ENCODE measurements around the gene ERCC8.

ERCC8 gene

GRCh38 chr5:60841361-60841760, 103.5 kb downstream of the ERCC8 start:
- DNase-seq (ENCODE audit: low read depth in 2 of 2) = no peak

GRCh38 chr5:60836131-60836530, 108.7 kb downstream of the ERCC8 start:
- no peak for DNase-seq (ENCODE audit: low read depth in 2 of 2)

DNA sequence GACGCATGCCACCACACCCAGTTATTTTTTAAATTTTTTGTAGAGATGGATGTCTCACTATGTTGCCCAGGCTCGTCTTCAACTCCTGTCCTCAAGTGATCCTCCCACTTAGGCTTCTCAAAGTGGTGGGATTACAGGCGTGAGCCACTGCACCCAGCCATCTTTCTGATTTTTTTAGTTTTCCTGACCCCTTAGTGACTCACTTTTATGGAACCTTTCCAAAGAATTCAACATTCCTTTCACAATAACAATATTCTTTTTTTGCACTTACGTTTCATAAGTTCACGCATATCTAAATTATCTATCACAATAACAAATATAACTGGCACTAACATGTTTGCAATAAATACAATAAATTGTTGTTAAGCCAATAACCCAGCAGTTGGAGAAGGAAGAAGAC, 109.3 kb downstream of the ERCC8 start:
- DNase-seq (ENCODE audit: low read depth in 2 of 2) = no peak

DNA sequence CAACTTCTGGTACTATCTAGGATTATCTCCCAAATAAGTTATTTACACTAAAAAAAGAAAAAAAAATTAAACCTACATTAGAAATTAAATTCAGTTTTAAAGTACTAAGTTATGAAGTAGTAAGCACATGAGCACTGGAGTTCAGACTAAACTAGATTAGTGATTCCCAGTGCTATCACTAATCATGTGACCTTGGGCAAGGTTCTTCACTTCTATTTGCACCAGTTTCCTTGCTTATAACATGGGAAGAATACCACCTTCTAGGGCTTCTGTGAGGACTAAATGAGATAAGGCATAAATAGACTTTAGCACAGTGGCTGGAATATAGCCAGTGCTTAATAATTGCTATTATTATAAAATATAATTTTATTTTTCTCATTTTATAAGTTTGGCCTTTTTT, 111.3 kb downstream of the ERCC8 start:
- DNase-seq (ENCODE audit: low read depth in 2 of 2) = no peak

GRCh38 chr5:60830581-60831127, 114.2 kb downstream of the ERCC8 start:
- no peak for DNase-seq (ENCODE audit: low read depth in 2 of 2)

DNA sequence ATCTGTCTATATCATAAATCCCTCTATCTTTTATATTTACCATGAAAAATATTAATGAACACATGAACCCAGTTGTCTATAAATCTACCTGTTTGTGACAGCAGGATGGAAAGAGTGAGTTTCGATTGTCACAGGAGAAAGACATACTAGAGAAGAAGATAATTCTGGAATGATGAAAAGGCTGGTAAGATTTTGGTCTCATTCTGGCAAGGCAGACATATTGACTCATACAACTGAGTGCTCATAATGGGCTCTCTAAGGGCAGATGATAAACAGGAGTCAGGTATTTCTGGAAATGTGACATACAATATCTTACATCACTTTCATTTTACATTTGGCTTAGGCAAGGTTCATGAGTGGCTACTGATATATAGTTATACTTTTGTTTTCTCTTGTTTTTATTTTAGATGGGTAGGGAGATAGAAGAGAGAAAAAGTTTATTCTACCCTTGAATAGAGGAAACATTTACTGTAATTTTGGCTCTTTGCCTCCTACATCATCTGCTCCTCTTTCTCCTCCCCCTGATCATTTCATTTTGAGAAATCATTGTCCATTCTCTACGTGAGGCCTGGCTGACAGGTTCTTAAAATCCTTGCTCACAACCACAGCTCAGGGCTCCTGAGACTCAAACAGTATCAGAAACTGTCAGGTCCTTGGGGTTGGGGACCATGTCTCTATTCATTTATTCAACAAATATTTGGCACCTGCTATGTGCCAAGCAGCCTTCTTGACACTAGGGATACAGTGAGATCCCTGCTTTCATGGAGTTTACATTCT, 115.2 kb downstream of the ERCC8 start:
- DNase-seq (ENCODE audit: low read depth in 2 of 2) = no peak

DNA sequence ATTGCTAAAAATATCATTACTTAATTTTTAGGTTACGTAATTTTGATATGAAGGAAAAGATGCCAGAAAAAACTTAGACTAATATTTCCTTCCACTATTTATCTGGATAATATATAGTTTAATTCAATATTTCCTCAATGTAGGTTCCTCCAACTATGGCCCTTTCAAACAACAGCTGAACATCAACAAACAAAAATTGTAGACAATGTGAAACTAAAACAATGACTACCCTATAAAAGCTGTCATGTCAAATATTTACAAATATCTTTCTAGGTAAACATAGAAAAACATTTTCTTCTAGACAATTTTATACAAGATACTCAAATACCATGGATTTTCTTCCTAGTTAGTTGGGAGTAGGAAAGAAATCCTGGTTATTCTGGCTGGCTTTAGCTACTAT, 117.7 kb downstream of the ERCC8 start:
- no peak for DNase-seq (ENCODE audit: low read depth in 2 of 2)

GRCh38 chr5:60826653-60827052, 118.2 kb downstream of the ERCC8 start:
- no peak for DNase-seq (ENCODE audit: low read depth in 2 of 2)
